ENCODE data around the gene SLC29A3.

SLC29A3 gene

DNA sequence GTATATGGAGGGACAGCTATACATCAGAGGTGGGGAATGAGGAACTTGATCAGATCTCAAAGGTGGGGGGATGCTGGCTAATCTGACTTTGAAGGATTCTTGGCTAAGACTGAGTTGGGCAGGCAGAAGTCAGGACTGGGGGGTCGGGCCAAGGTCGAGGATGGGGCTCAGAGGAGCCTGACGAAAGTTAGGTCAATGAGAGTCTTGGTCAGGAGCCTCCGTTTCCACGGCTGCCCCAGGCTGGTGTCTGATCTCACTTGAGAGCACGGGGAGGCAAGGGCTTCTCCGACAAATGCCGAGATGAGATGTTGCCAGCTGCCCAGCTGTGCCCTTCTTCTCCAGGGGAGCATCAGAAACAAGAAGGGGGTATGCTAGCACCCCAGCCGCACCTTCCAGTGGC, 5.7 kb downstream of the SLC29A3 start:
- no peak for DNase-seq

DNA sequence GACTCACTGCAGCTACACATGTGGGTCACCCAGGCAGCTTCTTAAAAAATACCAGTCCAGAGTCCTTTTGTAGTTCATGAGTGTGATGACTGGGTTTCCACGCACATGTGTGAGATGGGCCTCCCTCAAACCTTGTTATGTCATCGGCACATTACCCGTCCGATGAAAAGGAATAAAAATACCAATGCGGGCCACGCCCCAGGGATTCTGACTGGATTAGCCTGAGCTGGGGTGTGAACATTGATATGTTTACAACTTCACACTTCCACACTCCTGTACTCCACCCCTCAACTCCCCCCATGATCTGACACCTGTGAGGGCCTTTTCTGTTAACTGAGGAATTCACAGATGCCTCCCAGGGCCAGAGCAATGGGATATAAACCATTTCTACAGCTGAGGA, 6.2 kb downstream of the SLC29A3 start:
- no peak for DNase-seq

DNA sequence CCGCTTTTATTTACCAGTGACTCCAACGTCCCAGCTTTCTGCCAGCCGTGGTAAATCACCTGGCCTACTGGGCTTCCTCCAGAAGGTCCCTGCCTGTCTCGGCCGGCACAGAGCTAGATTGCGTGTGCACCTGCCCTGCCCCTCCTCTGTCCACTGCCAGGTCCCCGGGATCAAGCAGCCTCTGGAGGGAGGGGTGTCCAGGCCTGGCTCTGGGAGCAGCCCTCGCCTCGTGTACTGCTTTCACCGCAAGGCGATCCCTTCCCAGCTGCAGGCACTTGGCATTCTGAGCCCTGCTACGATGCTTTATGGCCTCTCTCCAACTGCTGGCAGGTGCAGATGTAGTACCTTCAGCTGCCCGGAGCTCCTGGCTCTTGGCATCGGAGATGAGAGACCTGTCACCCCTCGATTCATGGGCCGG, 7.4 kb downstream of the SLC29A3 start:
- DNase-seq, result peak; percentile 59 to 85 (median 67)

GRCh38 chr10:71330789-71331404, 11.8 kb downstream of the SLC29A3 start:
- no peak for DNase-seq

GRCh38 chr10:71331736-71332135, 12.7 kb downstream of the SLC29A3 start:
- no peak for DNase-seq

GRCh38 chr10:71332466-71332865, 13.4 kb downstream of the SLC29A3 start:
- DNase-seq, result no peak

DNA sequence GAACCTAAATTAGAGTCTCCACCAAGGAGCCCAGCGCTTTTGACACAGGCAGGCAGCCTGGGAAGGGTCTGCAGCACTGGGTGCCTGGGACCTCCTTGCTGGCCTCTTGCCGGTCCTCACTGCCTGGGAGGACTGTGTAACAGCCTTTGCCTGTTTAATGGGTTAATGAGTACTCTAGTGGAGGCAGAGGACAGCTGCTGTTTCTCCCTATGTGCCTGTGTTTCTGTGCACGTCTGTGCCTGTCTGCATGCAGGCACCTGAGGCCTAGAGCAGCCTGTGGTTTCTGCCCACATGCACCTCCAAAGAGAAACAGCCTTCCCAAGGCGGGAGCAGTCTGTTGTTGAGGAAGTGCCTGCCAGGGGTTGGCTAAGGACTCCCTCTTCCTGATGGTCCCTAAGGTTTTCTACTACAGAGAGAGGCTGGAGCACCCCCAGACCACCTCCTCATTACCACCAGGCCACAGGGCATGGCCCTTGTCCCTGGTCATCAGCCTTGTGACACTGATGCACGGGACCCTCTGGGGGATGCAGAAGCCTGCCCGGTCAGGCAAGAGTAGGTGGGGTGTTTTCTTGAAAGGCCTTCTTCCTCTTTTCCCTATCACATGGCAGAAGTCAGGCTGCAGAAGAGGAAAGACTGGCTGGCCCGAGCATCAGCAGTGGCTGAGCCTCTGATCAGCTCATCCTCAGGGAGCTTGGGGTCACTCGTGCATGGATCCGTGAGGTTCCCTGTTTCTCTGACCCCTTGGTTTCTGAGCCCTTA, 14.2 kb downstream of the SLC29A3 start:
- DNase-seq, result peak; percentile 5 to 23 (median 19)

DNA sequence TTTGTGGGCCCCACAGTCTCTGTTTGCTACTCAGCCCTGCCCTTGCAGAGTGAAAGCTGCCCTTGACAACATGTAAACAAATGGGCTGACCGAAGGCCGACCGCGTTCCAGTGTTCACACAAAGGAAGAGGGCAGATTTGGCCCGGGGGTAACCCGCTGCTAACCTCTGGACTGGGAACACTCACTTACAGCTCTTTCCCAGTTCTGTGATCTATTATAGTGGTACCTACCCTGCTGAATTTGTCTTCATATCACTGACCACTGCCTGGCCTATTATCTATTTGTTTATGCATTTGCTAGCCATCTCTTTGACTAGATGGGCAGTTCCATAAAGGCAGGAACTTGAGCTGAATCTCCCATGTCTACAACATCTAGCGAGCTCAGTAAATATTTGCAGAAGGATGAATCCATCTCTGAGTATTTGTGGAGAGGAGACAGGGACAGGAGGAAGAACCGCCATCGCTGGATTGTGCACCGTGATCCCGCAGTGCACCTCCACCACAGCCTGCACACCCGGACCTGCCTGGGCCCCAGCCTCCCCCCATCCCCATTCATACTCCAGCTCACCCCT, 15.2 kb downstream of the SLC29A3 start:
- DNase-seq, result peak in 2 of 3 experiments; percentile 4 to 30

- no peak for DNase-seq
Measured at GRCh38 chr10:71335173-71335708, 16.2 kb downstream of the SLC29A3 start.

DNA sequence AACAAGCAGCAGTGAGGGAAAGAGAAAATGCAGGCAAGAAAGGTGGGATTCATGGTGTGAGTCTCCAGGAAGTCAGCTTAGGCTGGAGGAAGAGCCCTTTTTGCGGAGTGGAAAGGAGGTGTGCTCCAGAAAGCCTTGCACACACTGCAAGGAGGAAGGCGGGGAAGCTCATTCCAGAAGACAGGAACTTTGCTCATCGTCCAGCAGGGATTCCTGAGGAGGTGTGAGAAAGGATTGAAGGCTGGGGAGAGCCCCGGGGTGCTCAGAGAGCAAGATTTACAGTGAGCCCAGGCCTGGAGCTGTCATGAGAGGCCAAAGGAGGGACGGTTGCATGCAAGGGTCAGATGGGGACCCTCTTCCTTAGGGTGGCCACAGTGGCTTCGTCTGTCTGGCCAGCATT, 17.6 kb downstream of the SLC29A3 start:
- no peak for DNase-seq

DNA sequence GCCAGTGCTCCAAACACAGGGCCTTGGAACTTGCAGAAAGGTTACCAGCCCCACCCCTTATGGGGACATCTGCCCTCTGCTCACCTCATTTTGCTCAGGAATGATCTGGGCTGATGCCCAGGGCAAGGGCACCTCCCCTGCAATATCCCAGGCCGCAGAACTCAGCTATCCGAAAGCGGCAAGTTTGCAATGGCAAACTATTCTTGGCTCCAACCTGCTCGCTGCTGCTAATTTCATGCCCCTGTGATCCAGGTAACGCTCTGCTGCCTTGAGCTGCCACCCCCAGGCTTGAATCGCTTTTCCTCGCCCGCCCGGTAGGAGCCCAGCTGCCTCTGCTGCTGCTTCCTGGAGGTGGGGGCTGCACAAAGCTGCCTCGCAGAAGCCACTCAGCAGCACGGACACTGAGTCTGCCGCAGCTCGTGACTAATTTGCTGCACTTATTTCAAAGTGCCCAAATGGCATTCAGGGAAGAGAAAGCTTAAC, 18.2 kb downstream of the SLC29A3 start:
- peak in 1 of 3 experiments; percentile 25 for DNase-seq

DNA sequence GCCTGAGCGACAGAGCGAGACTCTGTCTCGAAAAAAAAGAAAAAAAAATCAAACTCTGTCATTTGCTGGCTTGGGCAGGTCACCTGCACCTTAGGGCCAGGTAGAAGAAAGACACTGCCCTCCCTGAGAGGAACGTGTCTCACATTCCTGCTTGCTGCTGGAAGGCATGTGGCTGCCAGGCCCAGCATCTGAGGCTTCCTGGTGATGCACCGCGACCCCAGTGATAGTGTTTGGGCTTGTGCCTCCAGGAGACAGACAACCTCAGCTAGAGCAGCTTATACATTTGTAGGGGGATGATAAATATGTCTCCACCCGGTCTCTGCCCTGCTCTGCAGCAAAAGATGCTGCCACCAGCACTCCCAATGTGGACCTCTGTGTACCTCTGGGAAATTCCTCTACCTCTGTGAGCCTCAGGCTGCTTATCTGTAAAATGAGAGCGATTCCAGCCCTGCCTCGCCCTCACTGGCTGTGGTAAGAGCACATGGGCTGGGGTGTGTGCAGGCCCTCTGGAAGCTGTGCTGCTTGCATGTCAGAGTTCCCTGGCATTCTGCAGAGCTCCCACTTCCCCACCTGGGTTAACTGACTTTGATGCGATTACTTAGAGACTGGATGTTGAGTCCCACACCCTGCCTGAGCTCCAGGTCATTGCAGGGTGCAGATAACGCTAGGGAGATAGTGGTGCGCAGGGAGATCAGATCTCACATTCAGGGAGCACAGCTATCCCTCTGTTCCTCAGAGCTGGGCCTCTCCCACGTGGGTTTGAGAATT, 19.9 kb downstream of the SLC29A3 start:
- DNase-seq, result no peak

GRCh38 chr10:71339796-71340589, 20.9 kb downstream of the SLC29A3 start:
- peak in 2 of 3 experiments; percentile 7 to 51 for DNase-seq

- DNase-seq, result no peak
Measured at GRCh38 chr10:71342573-71343391, 23.7 kb downstream of the SLC29A3 start.

GRCh38 chr10:71343392-71343773, 24.3 kb downstream of the SLC29A3 start:
- DNase-seq, result no peak

DNA sequence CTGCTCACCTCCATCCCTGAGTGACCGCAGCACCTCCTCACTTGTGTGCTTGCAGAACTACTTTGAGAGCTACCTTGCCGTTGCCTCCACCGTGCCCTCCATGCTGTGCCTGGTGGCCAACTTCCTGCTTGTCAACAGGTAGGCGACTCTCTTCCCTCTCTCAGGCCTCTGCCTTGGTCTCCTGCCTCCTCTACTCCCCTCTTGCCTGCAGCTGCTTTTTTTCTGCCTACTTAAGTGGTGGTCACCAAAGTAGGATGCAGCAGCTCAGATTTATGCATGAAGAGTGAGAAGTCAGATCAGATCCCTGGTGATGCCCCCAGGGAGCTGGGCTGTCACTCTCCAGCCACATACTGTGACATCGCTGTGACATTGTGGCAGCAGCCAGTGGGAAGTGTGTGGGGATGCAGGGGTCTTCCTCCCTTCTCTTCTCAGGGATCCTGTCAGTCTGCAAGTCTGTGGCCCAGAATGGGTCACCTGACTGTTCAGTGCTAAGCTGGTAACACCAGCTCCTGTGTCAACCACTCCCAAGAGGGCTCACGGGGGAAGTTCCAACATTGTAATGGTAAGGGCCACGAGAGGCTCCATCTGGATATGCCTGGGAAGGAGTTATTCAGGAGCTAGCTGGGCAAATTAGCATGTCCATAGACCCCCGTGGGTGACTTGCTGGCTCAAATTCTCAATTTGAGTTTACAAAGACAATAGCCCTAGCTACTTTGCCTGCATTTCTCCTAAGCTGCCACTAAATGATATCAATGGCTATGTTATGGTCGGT, 25.3 kb downstream of the SLC29A3 start:
- no peak for DNase-seq

- DNase-seq, result no peak
Measured at GRCh38 chr10:71344993-71345480, 26.0 kb downstream of the SLC29A3 start.

DNA sequence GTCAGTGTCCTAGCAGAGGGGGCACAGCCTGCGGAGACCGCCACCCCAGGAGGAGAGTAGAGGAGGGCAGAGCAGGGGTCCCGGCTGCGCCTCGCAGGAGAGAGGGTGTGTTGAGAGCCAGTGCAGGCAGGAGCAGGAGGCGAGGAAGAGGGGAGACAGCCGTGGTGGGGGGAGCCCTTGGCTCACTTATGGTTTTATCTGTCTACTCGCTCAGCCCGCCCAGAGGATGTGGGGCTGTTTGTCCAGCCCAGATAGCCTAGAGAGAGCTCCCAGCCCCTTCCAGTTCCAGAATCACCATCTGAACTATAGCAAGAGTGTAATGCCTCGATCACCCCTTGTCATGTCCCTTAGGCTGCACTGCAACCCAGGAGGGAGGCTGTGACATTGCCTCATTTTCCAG, 26.6 kb downstream of the SLC29A3 start:
- no peak for DNase-seq

- DNase-seq, result no peak
Measured at GRCh38 chr10:71346731-71347130, 27.7 kb downstream of the SLC29A3 start.
